ENCODE data around the gene FBXW9.

GRCh38 chr19:12695997-12696365 is 450 bp downstream of the FBXW9 start:
- no peak for TF ChIP-seq EZH2 (IDR thresholded peaks at IDR 0.05; ENCODE audit: borderline replicate concordance, low read depth, low read length, severe bottlenecking)
- no peak for TF ChIP-seq CTCF (IDR thresholded peaks at IDR 0.05; ENCODE audit: borderline replicate concordance, extremely low read depth, low read length, poor library complexity, severe bottlenecking)
